MCF 10A (cell line): ENCODE measurements around the gene COMMD1. TPM values are rescaled to one million over a fixed set of nuclear protein-coding genes. Genes with fewer than 3 reads are reported as not detected.

Source experiments
- BruUV-seq: library from RNA; stranded (reverse); fragments of 400-500 nt; replicated peaks from 2 replicates; lab custom pipeline; 2021; lab: Mats Ljungman, UMichigan
- CTCF ChIA-PET: fragments of 300-600 bp; sonication (Branson Sonifier 250); formaldehyde crosslinking; extraction: SDS; loops from one replicate; lab custom pipeline; 2021; ENCODE audit warnings: antibody characterized with exemption, inconsistent platforms; lab: Yijun Ruan, JAX
- POLR2A ChIA-PET: fragments of 300-600, 350-650 bp; sonication (Branson Sonifier 250); formaldehyde crosslinking; extraction: SDS; loops from one replicate; lab custom pipeline; 2020; ENCODE audit warnings: antibody characterized with exemption, inconsistent platforms; lab: Yijun Ruan, JAX
- DNase-seq: peaks from one replicate; pipeline ENCODE4 v3.0.0-alpha.2; 2018; ENCODE audit not compliant: unreplicated experiment
- H3K27ac Mint-ChIP-seq: one replicate; pipeline ENCODE4 v1.8.0; 2022; ENCODE audit warnings: mild to moderate bottlenecking, low read depth, mixed read lengths; ENCODE audit not compliant: unreplicated experiment
- H3K27me3 Mint-ChIP-seq: one replicate; pipeline ENCODE4 v1.8.0; 2022; ENCODE audit warnings: mixed read lengths; ENCODE audit not compliant: insufficient read depth, unreplicated experiment
- H3K36me3 Mint-ChIP-seq: one replicate; pipeline ENCODE4 v1.8.0; 2022; ENCODE audit warnings: mild to moderate bottlenecking, moderate library complexity, mixed read lengths; ENCODE audit not compliant: insufficient read depth, unreplicated experiment
- H3K4me1 Mint-ChIP-seq: one replicate; pipeline ENCODE4 v1.8.0; 2022; ENCODE audit warnings: mixed read lengths; ENCODE audit not compliant: insufficient read depth, unreplicated experiment
- H3K4me3 Mint-ChIP-seq: one replicate; pipeline ENCODE4 v1.8.0; 2022; ENCODE audit warnings: mild to moderate bottlenecking, moderate library complexity, mixed read lengths; ENCODE audit not compliant: unreplicated experiment
- H3K9me3 Mint-ChIP-seq: one replicate; pipeline ENCODE4 v1.8.0; 2022; ENCODE audit warnings: mixed read lengths; ENCODE audit not compliant: unreplicated experiment
- CTCF ChIP-seq: fragments of 200-600 bp; IDR thresholded peaks from one replicate; pipeline ENCODE4 v1.8.0; 2022; ENCODE audit warnings: antibody characterized with exemption, mild to moderate bottlenecking; ENCODE audit not compliant: unreplicated experiment
- intact Hi-C: fragments of 100-400 bp; cut with micrococcal nuclease; formaldehyde crosslinking; loops from 2 replicates; pipeline ENCODE4 v1.14.1; 2022
- total RNA-seq: library from RNA; stranded (reverse); gene quantifications from 2 replicates; pipeline ENCODE4 v1.2.3, GENCODE V29; 2022

Gene COMMD1
- total RNA-seq, 1 experiment from 2014 or later: 33.8 TPM

- H3K27ac Mint-ChIP-seq: no peak overlapping the region
- no peak for DNase-seq
- no peak for TF ChIP-seq CTCF
- no peaks in the 10 kb centered on the region for H3K27me3 Mint-ChIP-seq
- ChIA-PET CTCF (interaction anchor here (0.9 to 3.0 kb wide), 2 partner anchors 465 to 491 kb away, joined by 3 to 18 read pairs; no protein-coding TSS in a partner anchor), POLR2A (interaction anchor here (0.6 kb wide), 1 partner anchor 844 kb away, joined by 3 read pairs; no protein-coding TSS in a partner anchor)
- no TSS peak for BruUV-seq
- no peaks in the 10 kb centered on the region for H3K9me3 Mint-ChIP-seq
- intact Hi-C loops: no loop called here
- H3K4me3 Mint-ChIP-seq: no peak overlapping the region
- no peaks in the 10 kb centered on the region for H3K4me1 Mint-ChIP-seq
- H3K36me3 Mint-ChIP-seq: no peaks in the 10 kb centered on the region
These were observed 15.1 kb downstream of the COMMD1 start for GRCh38 chr2:61920548-61920947.

- ChIA-PET POLR2A (interaction anchor here (0.6 kb wide), 1 partner anchor 16 kb away, joined by 3 read pairs; no protein-coding TSS in a partner anchor), CTCF (interaction anchor here (0.6 to 1.1 kb wide), 2 partner anchors 239 to 417 kb away, joined by 3 to 4 read pairs; no protein-coding TSS in a partner anchor)
- Mint-ChIP-seq H3K36me3 (peaks cover 6% of the 10 kb centered on the region), H3K27me3 (no peaks in the 10 kb centered on the region), H3K27ac (no peak overlapping the region), H3K9me3 (no peaks in the 10 kb centered on the region), H3K4me3 (no peak overlapping the region), H3K4me1 (no peaks in the 10 kb centered on the region)
- no peak for DNase-seq
- BruUV-seq: no TSS peak
- intact Hi-C loops: no loop called here
- TF ChIP-seq CTCF: no peak
These were observed 17.2 kb downstream of the COMMD1 start for GRCh38 chr2:61922714-61923113.

GRCh38 chr2:61924895-61925663 lies 19.6 kb downstream of the COMMD1 start:
- Mint-ChIP-seq H3K4me1 (no peaks in the 10 kb centered on the region), H3K4me3 (no peak overlapping the region), H3K9me3 (no peaks in the 10 kb centered on the region), H3K27me3 (no peaks in the 10 kb centered on the region), H3K27ac (no peak overlapping the region), H3K36me3 (peaks cover 6% of the 10 kb centered on the region)
- TF ChIP-seq CTCF: no peak
- no TSS peak for BruUV-seq
- POLR2A ChIA-PET: interaction anchor here (0.6 kb wide), 1 partner anchor 118 kb away, joined by 3 read pairs; no protein-coding TSS in a partner anchor
- DNase-seq: no peak
- CTCF ChIA-PET: interaction anchor here (0.6 kb wide), 3 partner anchors 293 to 366 kb away, joined by 4 to 5 read pairs (median 4); no protein-coding TSS in a partner anchor
- intact Hi-C loops: no loop called here
